OCI-LY7 (cell line): ENCODE results near the gene GIGYF1. TPM values are rescaled to one million over a fixed set of nuclear protein-coding genes. Genes with fewer than 3 reads are reported as not detected.

Source experiments
- BruUV-seq: library from RNA; stranded (reverse); fragments of 400-500 nt; replicated peaks from 2 replicates; lab custom pipeline; 2021; lab: Mats Ljungman, UMichigan
- CTCF ChIA-PET: fragments of 300-600 bp; sonication (Branson Sonifier 250); formaldehyde crosslinking; loops from one replicate; lab custom pipeline; 2022; ENCODE audit warnings: antibody characterized with exemption; ENCODE audit not compliant: unreplicated experiment; lab: Charles Lee
- POLR2A ChIA-PET: fragments of 300-600 bp; sonication (Branson Sonifier 250); formaldehyde crosslinking; loops from one replicate; lab custom pipeline; 2022; ENCODE audit warnings: antibody characterized with exemption; lab: Charles Lee
- DNase-seq: peaks from one replicate; pipeline ENCODE4 v3.0.0-alpha.2; 2015; ENCODE audit warnings: low spot score
- H2AFZ ChIP-seq: fragments of 200-600 bp; sonication (generic), shearing (Covaris generic); 2 replicates; pipeline ENCODE4 v1.6.1; 2014; ENCODE audit warnings: mild to moderate bottlenecking, antibody characterized with exemption, low read length, moderate library complexity
- H3K27ac ChIP-seq: fragments of 200-600 bp; sonication (generic); 2 replicates; pipeline ENCODE4 v1.5.1; 2014; ENCODE audit warnings: mixed run types, low read depth, mild to moderate bottlenecking, moderate library complexity, low read length, inconsistent platforms; ENCODE audit not compliant: poor library complexity, severe bottlenecking
- H3K36me3 ChIP-seq: fragments of 200-600 bp; sonication (generic); 2 replicates; pipeline ENCODE4 v1.6.1; 2014; ENCODE audit warnings: mild to moderate bottlenecking, antibody characterized with exemption, low read length, moderate library complexity, mixed read lengths; ENCODE audit not compliant: insufficient read depth
- H3K4me1 ChIP-seq: fragments of 200-600 bp; sonication (generic); 2 replicates; pipeline ENCODE4 v1.5.1; 2014; ENCODE audit warnings: mild to moderate bottlenecking, low read length; ENCODE audit not compliant: insufficient read depth, poor library complexity, severe bottlenecking
- H3K4me2 ChIP-seq: fragments of 200-600 bp; sonication (generic); 2 replicates; pipeline ENCODE4 v1.6.1; 2014; ENCODE audit warnings: mild to moderate bottlenecking, low read length
- H3K4me3 ChIP-seq: fragments of 200-600 bp; sonication (generic); 2 replicates; pipeline ENCODE4 v1.5.1; 2014; ENCODE audit warnings: mild to moderate bottlenecking, low read depth, low read length; ENCODE audit not compliant: poor library complexity, severe bottlenecking
- H3K79me2 ChIP-seq: fragments of 200-600 bp; sonication (generic); 2 replicates; pipeline ENCODE4 v1.6.1; 2016; ENCODE audit warnings: low read depth, mild to moderate bottlenecking, low read length, moderate library complexity, mixed read lengths; ENCODE audit not compliant: insufficient read depth
- H3K9me2 ChIP-seq: fragments of 200-600 bp; sonication (generic); 2 replicates; pipeline ENCODE4 v1.6.1; 2016; ENCODE audit warnings: mild to moderate bottlenecking, low read length, mixed read lengths; ENCODE audit not compliant: insufficient read depth
- H3K9me3 ChIP-seq: fragments of 200-600 bp; sonication (generic); 2 replicates; pipeline ENCODE4 v1.6.1; 2014; ENCODE audit warnings: mild to moderate bottlenecking, mixed run types, low read length, mixed read lengths
- H4K20me1 ChIP-seq: fragments of 200-600 bp; sonication (generic); 2 replicates; pipeline ENCODE4 v1.6.1; 2014; ENCODE audit warnings: mild to moderate bottlenecking, antibody characterized with exemption, low read length, moderate library complexity, mixed read lengths; ENCODE audit not compliant: insufficient read depth
- EZH2phosphoT487 ChIP-seq: fragments of 200-600 bp; sonication (generic); IDR thresholded peaks from 2 replicates; pipeline ENCODE4 v1.6.1; 2018; ENCODE audit warnings: low read depth, borderline replicate concordance, mild to moderate bottlenecking, mixed run types, antibody characterized with exemption, low read length, moderate library complexity, mixed read lengths
- intact Hi-C: fragments of 100-400 bp; cut with micrococcal nuclease; formaldehyde crosslinking; loops from one replicate; pipeline ENCODE4 v1.10.0; 2022; ENCODE audit not compliant: unreplicated experiment
- total RNA-seq, 2 experiments: library from RNA; depleted of rRNA in 1 of 2; stranded (reverse); fragments of >200 nt in 1 of 2; shearing (Covaris generic) in 1 of 2; gene quantifications; 2 replicates each; pipeline ENCODE4 v1.2.3, GENCODE V29; 2014 to 2022
- TF ChIP-seq, protein P1 (sequence below): fragments of 200-600 bp; sonication (generic); conservative IDR thresholded peaks from 2 replicates; pipeline ENCODE4 v1.5.1; 2014; ENCODE audit warnings: mild to moderate bottlenecking, antibody characterized with exemption, low read length, moderate library complexity, mixed read lengths

GIGYF1 gene
- total RNA-seq, 2 experiments from 2014 or later: 40.2 to 52.0 TPM

DNA sequence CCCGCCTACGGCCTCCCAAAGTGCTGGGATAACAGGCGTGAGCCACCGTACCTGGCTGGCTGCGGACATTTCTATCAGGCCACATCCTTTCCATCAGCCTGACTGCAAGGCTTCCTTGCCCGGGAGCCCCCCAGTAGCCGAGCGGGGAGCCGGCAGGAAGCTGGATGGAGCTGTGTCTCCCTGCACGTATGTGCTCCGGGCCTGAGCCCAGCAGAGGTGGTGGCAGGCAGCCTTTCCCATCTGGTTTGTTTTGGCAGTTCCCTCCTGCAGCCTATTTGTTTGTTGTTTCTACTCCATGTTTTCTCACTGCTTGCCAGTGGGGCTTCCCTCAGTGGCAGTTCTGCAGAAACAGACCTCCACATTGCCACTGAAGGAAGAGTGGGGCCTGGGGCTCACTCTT, 17.3 kb upstream of the GIGYF1 start:
- Histone ChIP-seq H3K9me2 (no peaks in the 10 kb centered on the region), H3K27ac (no peak overlapping the region), H3K4me2 (no peak overlapping the region), H3K4me3 (no peak overlapping the region), H2AFZ (no peak overlapping the region), H3K36me3 (peaks cover 28% of the 10 kb centered on the region), H3K9me3 (no peaks in the 10 kb centered on the region), H3K79me2 (peaks cover 21% of the 10 kb centered on the region), H3K4me1 (peaks cover 12% of the 10 kb centered on the region), H4K20me1 (0 out of 2 replicates have a peak, but pooled peaks cover 6% of the 10 kb centered on the region)
- TF ChIP-seq EZH2phosphoT487: no peak
- TF ChIP-seq, protein P1, sequence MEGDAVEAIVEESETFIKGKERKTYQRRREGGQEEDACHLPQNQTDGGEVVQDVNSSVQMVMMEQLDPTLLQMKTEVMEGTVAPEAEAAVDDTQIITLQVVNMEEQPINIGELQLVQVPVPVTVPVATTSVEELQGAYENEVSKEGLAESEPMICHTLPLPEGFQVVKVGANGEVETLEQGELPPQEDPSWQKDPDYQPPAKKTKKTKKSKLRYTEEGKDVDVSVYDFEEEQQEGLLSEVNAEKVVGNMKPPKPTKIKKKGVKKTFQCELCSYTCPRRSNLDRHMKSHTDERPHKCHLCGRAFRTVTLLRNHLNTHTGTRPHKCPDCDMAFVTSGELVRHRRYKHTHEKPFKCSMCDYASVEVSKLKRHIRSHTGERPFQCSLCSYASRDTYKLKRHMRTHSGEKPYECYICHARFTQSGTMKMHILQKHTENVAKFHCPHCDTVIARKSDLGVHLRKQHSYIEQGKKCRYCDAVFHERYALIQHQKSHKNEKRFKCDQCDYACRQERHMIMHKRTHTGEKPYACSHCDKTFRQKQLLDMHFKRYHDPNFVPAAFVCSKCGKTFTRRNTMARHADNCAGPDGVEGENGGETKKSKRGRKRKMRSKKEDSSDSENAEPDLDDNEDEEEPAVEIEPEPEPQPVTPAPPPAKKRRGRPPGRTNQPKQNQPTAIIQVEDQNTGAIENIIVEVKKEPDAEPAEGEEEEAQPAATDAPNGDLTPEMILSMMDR: no peak
- CTCF ChIA-PET: no interaction called here
- no peak for DNase-seq
- intact Hi-C loops: no loop called here
- BruUV-seq: no TSS peak
- POLR2A ChIA-PET: no interaction called here

DNA sequence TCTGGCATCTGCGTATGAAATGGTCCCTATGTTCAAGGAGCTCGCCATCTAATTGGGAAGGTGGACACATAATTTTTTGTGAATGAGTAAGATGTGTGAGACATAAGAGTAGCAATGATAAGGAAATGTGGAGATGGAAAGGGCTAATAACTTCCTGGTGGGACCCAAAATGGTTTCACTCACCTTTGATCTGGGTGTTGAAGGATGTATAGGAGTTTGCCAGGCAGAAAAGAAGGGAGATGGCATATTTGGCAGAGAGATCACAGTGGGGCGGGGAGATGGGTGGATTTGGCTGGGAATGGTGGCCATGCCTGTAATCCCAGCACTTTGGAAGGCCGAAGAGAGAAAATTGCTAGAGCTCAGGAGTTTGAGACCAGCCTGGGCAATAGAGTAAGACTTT, 16.4 kb upstream of the GIGYF1 start:
- ChIA-PET CTCF (no interaction called here), POLR2A (interaction anchor here (0.6 to 0.7 kb wide), 2 partner anchors 90 to 227 kb away, joined by 3 read pairs; partner anchors contain the start of gene NYAP1)
- intact Hi-C loops: no loop called here
- Histone ChIP-seq H3K4me1 (peaks cover 12% of the 10 kb centered on the region), H3K36me3 (peaks cover 28% of the 10 kb centered on the region), H3K9me2 (no peaks in the 10 kb centered on the region), H2AFZ (no peak overlapping the region), H4K20me1 (0 out of 2 replicates have a peak, but pooled peaks cover 6% of the 10 kb centered on the region), H3K27ac (no peak overlapping the region), H3K79me2 (peaks cover 25% of the 10 kb centered on the region), H3K9me3 (no peaks in the 10 kb centered on the region), H3K4me2 (no peak overlapping the region), H3K4me3 (no peak overlapping the region)
- no peak for DNase-seq
- TF ChIP-seq, protein P1: no peak
- TF ChIP-seq EZH2phosphoT487: no peak
- no TSS peak for BruUV-seq

DNA sequence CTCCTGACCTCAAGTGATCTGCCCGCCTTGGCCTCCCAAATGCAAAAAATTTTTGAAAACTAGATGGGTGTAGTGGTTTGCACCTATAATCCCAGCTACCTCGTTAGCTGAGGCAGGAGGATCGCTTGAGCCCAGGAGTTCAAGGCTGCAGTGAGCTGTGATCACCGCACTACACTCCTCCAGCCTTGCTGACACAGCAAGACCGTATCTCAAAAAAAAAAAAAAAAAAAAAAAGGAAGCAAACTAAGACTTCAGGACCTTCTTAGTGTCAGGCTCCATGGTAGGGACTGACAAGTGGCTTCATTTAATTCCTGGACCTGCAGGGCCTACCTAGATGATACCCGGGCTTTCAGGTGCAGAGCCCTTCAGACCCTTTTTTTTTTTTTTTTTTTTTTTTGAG, 14.3 kb upstream of the GIGYF1 start:
- intact Hi-C loops: loop anchor here (5.0 kb wide), 1 partner anchor 89 kb away; no protein-coding TSS in a partner anchor
- POLR2A ChIA-PET: interaction anchor here (0.6 to 1.3 kb wide), 2 partner anchors 96 to 1247 kb away, joined by 3 read pairs; partner anchors contain the start of gene MOSPD3
- CTCF ChIA-PET: no interaction called here

More for the DNA sequence above, 14.3 kb upstream of the GIGYF1 start:
- peaks cover 18% of the 10 kb centered on the region for H3K4me1 ChIP-seq
- 0 out of 2 replicates have a peak, but pooled peaks cover 6% of the 10 kb centered on the region for H4K20me1 ChIP-seq
- BruUV-seq: no TSS peak
- TF ChIP-seq, protein P1: no peak
- TF ChIP-seq EZH2phosphoT487: no peak
- no peaks in the 10 kb centered on the region for H3K9me2 ChIP-seq
- peaks cover 28% of the 10 kb centered on the region for H3K36me3 ChIP-seq
- no peak overlapping the region for H2AFZ ChIP-seq
- no peak overlapping the region for H3K4me2 ChIP-seq
- H3K27ac ChIP-seq: no peak overlapping the region
- no peaks in the 10 kb centered on the region for H3K9me3 ChIP-seq
- peaks cover 25% of the 10 kb centered on the region for H3K79me2 ChIP-seq
- DNase-seq: no peak
- no peak overlapping the region for H3K4me3 ChIP-seq
